Psoas muscle (tissue), 8 donors: ENCODE measurements around the gene RASSF4. TPM values are rescaled to one million over a fixed set of nuclear protein-coding genes. Genes with fewer than 3 reads are reported as not detected.

Experiments used
- ATAC-seq, 4 donors: fragments of 200-7000 bp; cut with Tn5 transposase; one replicate each; pipeline ENCODE4 v1.9.1; 2020; ENCODE audit warnings: moderate library complexity in 3 of 4, mild to moderate bottlenecking in 2 of 4
- DNase-seq, 2 donors: peaks; one replicate each; pipeline ENCODE4 v3.0.0-alpha.2; 2020
- H3K27ac ChIP-seq: fragments of 200-600 bp; one replicate; pipeline ENCODE4 v1.8.0; 2022
- H3K27me3 ChIP-seq, 3 donors: fragments of 200-600 bp in 1 of 3; one replicate each; pipeline versions ENCODE4 v1.6.1 to v1.8.0; 2013 to 2022; ENCODE audit warnings: low read length in 2 of 3, mild to moderate bottlenecking in 2 of 3, moderate library complexity in 1 of 3; ENCODE audit not compliant: insufficient read depth in 3 of 3
- H3K36me3 ChIP-seq, 2 donors: fragments of 200-600 bp in 1 of 2; one replicate each; pipeline versions ENCODE4 v1.6.1 to v1.8.0; 2013 to 2022; ENCODE audit warnings: low read depth in 1 of 2, mild to moderate bottlenecking in 1 of 2, moderate library complexity in 1 of 2; ENCODE audit not compliant: insufficient read depth in 1 of 2
- H3K4me1 ChIP-seq: fragments of 200-600 bp; one replicate; pipeline ENCODE4 v1.8.0; 2022
- H3K4me3 ChIP-seq: fragments of 200-600 bp; one replicate; pipeline ENCODE4 v1.8.0; 2022; ENCODE audit warnings: mild to moderate bottlenecking
- H3K9me3 ChIP-seq: fragments of 200-600 bp; one replicate; pipeline ENCODE4 v1.8.0; 2022
- CTCF ChIP-seq: fragments of 200-600 bp; IDR thresholded peaks from one replicate; pipeline ENCODE4 v1.8.0; 2022; ENCODE audit warnings: antibody characterized with exemption
- WGBS, 3 donors: extraction: QIAGEN DNeasy Blood & Tissue Kit; methylation state at CpG; one replicate each; pipeline versions ENCODE4 v1.1.6 to v1.1.7; 2013; 5-methylcytosine and 5-hydroxymethylcytosine counted together
- intact Hi-C, 2 donors: fragments of 100-400 bp; cut with DNase I; formaldehyde crosslinking; loops; one replicate each; pipeline versions ENCODE4 v1.11.0 to v1.14.2; 2022
- polyA plus RNA-seq, 3 donors: library from polyadenylated mRNA; stranded (reverse); fragments of 200-250 nt; gene quantifications; one replicate each; pipeline ENCODE4 v1.2.3, GENCODE V29; 2013
- total RNA-seq, 4 donors: library from RNA; stranded (reverse); fragmentation: NEBNext Ultra II Directional in 2 of 4; extraction: Animal tissue kit (Norgen Biotek cat#: 25700) in 2 of 4; gene quantifications; one replicate each; pipeline versions ENCODE4 v1.2.1 to v1.2.4, GENCODE V29; 2021 to 2023
- donor health status: healthy with polysubstance abuse.
- donor health status: DM: no; HTN: no; CAD: no; lungs with moderate emphysema.
- donor health status: Bipolar disorder and iron deficiency.
- donor health status: healthy.
- donor health status: DM: yes; HTN: yes; CAD: no.
- donor health status: DM: no; HTN: no; CAD: no.
- donor health status: DM: no; HTN: no; CAD: no.
- donor health status: DM: yes; HTN: yes; CAD: no.

Gene RASSF4
- total and polyA plus RNA-seq, 7 donors = 11.1 to 44.0 (median 18.9) TPM

- Histone ChIP-seq H3K4me1 (peaks cover 18% of the 10 kb centered on the region), H3K27me3 (no peaks in the 10 kb centered on the region), H3K9me3 (no peaks in the 10 kb centered on the region), H3K4me3 (no peak overlapping the region), H3K27ac (no peak overlapping the region), H3K36me3 (no peaks in the 10 kb centered on the region)
- TF ChIP-seq CTCF = no peak
- 69 to 74% (median 72%) methylated on average over 9 of the region's 9 CpGs for WGBS, 3 donors
- intact Hi-C loops = no loop called here
- no peak for ATAC-seq
- no peak for DNase-seq
Measured at GRCh38 chr10:44937196-44938005, 22.2 kb upstream of the RASSF4 start.

- no peak for TF ChIP-seq CTCF
- H3K4me1 ChIP-seq = peaks cover 14% of the 10 kb centered on the region
- 79 to 89% (median 85%) methylated on average over 7 of the region's 7 CpGs for WGBS, 3 donors
- H3K4me3 ChIP-seq = no peak overlapping the region
- no peak for DNase-seq
- H3K27ac ChIP-seq = no peak overlapping the region
- ATAC-seq = no peak
- no peaks in the 10 kb centered on the region for H3K27me3 ChIP-seq
- H3K36me3 ChIP-seq = no peaks in the 10 kb centered on the region
- no peaks in the 10 kb centered on the region for H3K9me3 ChIP-seq
- intact Hi-C loops = no loop called here
Measured at GRCh38 chr10:44938956-44939355, 20.6 kb upstream of the RASSF4 start.

- DNase-seq = no peak
- Histone ChIP-seq H3K4me1 (peaks cover 13% of the 10 kb centered on the region), H3K4me3 (no peak overlapping the region), H3K27ac (no peak overlapping the region), H3K36me3 (no peaks in the 10 kb centered on the region), H3K9me3 (no peaks in the 10 kb centered on the region), H3K27me3 (no peaks in the 10 kb centered on the region)
- 94 to 97% (median 95%) methylated on average over 7 of the region's 7 CpGs for WGBS, 3 donors
- TF ChIP-seq CTCF = no peak
- ATAC-seq = no peak
- intact Hi-C loops = no loop called here
Measured at GRCh38 chr10:44939691-44940401, 19.8 kb upstream of the RASSF4 start.

GRCh38 chr10:44944354-44944753, 15.2 kb upstream of the RASSF4 start:
- ATAC-seq (no peak), DNase-seq (no peak)
- Histone ChIP-seq H3K27me3 (no peaks in the 10 kb centered on the region), H3K9me3 (no peaks in the 10 kb centered on the region), H3K36me3 (no peaks in the 10 kb centered on the region), H3K27ac (no peak overlapping the region), H3K4me3 (no peak overlapping the region), H3K4me1 (peaks cover 12% of the 10 kb centered on the region)
- 0 to 99% (median 40%) methylated on average over 1 of the region's 1 CpG for WGBS, 3 donors
- no peak for TF ChIP-seq CTCF
- intact Hi-C loops = no loop called here
